Chondrocyte (in vitro differentiated cells): ENCODE results near the gene CCL7. TPM values are rescaled to one million over a fixed set of nuclear protein-coding genes. Genes with fewer than 3 reads are reported as not detected.

Experiments used
- DNase-seq: peaks from one replicate; pipeline ENCODE4 v3.0.0; 2021; ENCODE audit warnings: mixed read lengths, low spot score
- H3K27ac Mint-ChIP-seq: one replicate; pipeline ENCODE4 v1.8.0; 2021; ENCODE audit warnings: mild to moderate bottlenecking, moderate library complexity, mixed read lengths; ENCODE audit not compliant: unreplicated experiment
- H3K27me3 Mint-ChIP-seq: 2 replicates; pipeline ENCODE4 v1.8.0; 2021; ENCODE audit warnings: low read depth, mixed read lengths
- H3K36me3 Mint-ChIP-seq: 2 replicates; pipeline ENCODE4 v1.8.0; 2021; ENCODE audit warnings: low read depth, mixed read lengths
- H3K4me1 Mint-ChIP-seq: 2 replicates; pipeline ENCODE4 v1.8.0; 2021; ENCODE audit warnings: low read depth, mild to moderate bottlenecking, mixed read lengths
- H3K4me3 Mint-ChIP-seq: one replicate; pipeline ENCODE4 v1.8.0; 2021; ENCODE audit warnings: mild to moderate bottlenecking, moderate library complexity, mixed read lengths; ENCODE audit not compliant: unreplicated experiment
- H3K9me3 Mint-ChIP-seq: 2 replicates; pipeline ENCODE4 v1.8.0; 2021; ENCODE audit warnings: low read depth, mixed read lengths
- total RNA-seq: library from RNA; stranded (reverse); gene quantifications from 3 replicates; pipeline ENCODE4 v1.2.1, GENCODE V29; 2021
- TF ChIP-seq, protein P1 (sequence below): fragments of 200-600 bp; sonication (generic); IDR thresholded peaks from 2 replicates; pipeline ENCODE4 v1.5.0; 2021; ENCODE audit warnings: antibody characterized with exemption, mild to moderate bottlenecking, moderate library complexity

The CCL7 gene
- total RNA-seq, 1 donor from 2014 or later = not detected

DNA sequence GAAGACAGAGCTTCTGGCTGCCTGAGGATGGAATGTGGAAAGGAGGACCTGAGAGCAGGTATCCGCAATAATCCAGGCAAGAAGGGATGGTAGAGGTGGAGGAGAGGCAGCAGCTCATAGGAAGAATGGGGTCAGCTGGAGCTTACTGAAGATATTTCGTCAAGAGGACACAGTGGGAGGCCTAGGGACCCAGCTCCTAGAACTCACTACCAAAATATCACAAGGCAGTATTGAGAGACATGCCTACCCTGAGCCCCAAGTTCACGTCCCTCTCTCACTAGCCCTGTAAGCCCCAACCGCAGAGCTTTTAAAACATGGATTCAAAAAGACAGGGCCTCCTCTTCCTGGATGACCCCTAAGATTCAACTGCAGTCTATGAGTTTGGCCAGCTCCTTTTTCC is 35.0 kb downstream of the CCL7 start:
- TF ChIP-seq, protein P1, sequence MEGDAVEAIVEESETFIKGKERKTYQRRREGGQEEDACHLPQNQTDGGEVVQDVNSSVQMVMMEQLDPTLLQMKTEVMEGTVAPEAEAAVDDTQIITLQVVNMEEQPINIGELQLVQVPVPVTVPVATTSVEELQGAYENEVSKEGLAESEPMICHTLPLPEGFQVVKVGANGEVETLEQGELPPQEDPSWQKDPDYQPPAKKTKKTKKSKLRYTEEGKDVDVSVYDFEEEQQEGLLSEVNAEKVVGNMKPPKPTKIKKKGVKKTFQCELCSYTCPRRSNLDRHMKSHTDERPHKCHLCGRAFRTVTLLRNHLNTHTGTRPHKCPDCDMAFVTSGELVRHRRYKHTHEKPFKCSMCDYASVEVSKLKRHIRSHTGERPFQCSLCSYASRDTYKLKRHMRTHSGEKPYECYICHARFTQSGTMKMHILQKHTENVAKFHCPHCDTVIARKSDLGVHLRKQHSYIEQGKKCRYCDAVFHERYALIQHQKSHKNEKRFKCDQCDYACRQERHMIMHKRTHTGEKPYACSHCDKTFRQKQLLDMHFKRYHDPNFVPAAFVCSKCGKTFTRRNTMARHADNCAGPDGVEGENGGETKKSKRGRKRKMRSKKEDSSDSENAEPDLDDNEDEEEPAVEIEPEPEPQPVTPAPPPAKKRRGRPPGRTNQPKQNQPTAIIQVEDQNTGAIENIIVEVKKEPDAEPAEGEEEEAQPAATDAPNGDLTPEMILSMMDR = no peak
- peaks cover 28% of the 10 kb centered on the region for H3K4me1 Mint-ChIP-seq
- H3K27ac Mint-ChIP-seq = no peak overlapping the region
- H3K36me3 Mint-ChIP-seq = no peaks in the 10 kb centered on the region
- DNase-seq = no peak
- no peaks in the 10 kb centered on the region for H3K9me3 Mint-ChIP-seq
- no peak overlapping the region for H3K4me3 Mint-ChIP-seq
- H3K27me3 Mint-ChIP-seq = no peaks in the 10 kb centered on the region

- no peak for DNase-seq
- Mint-ChIP-seq H3K9me3 (no peaks in the 10 kb centered on the region), H3K27ac (no peak overlapping the region), H3K27me3 (no peaks in the 10 kb centered on the region), H3K36me3 (no peaks in the 10 kb centered on the region), H3K4me3 (no peak overlapping the region), H3K4me1 (peaks cover 23% of the 10 kb centered on the region)
- TF ChIP-seq, protein P1 = no peak
Observed at GRCh38 chr17:34305606-34306005, 35.6 kb downstream of the CCL7 start.

DNA sequence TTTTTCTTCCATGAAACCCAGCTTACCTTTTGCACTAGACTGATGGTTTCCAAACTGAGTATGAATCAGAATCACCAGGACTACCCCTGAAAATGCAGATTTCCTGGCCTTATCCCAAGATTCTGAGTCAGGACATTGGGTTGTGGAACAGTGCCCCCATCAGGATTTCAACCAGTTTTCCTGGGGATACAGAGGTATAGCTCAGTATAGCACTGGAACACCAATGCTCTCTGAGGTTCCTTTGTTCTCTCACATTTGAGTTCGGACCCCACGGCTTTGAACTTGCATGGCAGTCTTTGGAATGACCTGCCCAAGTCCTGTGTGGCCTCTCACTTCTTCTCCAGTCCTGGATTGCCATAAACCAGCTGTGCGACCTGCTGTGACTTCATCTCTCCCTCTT is 36.4 kb downstream of the CCL7 start:
- TF ChIP-seq, protein P1 = peak; percentile 72
- no peak overlapping the region for H3K27ac Mint-ChIP-seq
- H3K9me3 Mint-ChIP-seq = no peaks in the 10 kb centered on the region
- DNase-seq = no peak
- no peaks in the 10 kb centered on the region for H3K36me3 Mint-ChIP-seq
- no peaks in the 10 kb centered on the region for H3K27me3 Mint-ChIP-seq
- peaks cover 14% of the 10 kb centered on the region for H3K4me1 Mint-ChIP-seq
- H3K4me3 Mint-ChIP-seq = no peak overlapping the region

GRCh38 chr17:34307110-34307509 is 37.1 kb downstream of the CCL7 start:
- DNase-seq = no peak
- Mint-ChIP-seq H3K4me1 (peaks cover 10% of the 10 kb centered on the region), H3K36me3 (no peaks in the 10 kb centered on the region), H3K4me3 (no peak overlapping the region), H3K27ac (no peak overlapping the region), H3K27me3 (no peaks in the 10 kb centered on the region), H3K9me3 (no peaks in the 10 kb centered on the region)
- TF ChIP-seq, protein P1 = no peak

DNA sequence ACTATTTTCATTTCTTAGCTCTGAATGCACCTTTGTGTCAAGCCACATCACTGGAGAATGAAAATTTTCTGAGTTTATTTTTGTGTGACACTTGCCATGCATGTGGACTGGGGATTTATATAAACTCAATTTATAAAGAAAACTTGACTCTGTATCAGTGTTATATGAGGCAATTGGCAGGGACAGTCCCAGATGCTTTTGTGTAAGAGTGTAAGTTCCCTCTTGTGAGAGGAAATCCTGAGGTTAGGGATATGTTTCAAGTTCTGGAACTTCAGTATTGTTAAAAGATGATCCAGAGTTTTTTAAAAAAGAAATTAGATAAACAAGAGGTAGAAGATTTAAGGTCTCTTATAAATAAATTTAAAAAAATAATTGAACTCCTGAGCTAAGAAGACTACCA is 38.4 kb downstream of the CCL7 start:
- TF ChIP-seq, protein P1 = no peak
- H3K36me3 Mint-ChIP-seq = no peaks in the 10 kb centered on the region
- H3K4me3 Mint-ChIP-seq = no peak overlapping the region
- H3K27me3 Mint-ChIP-seq = no peaks in the 10 kb centered on the region
- peaks cover 18% of the 10 kb centered on the region for H3K4me1 Mint-ChIP-seq
- H3K27ac Mint-ChIP-seq = no peak overlapping the region
- no peaks in the 10 kb centered on the region for H3K9me3 Mint-ChIP-seq
- no peak for DNase-seq
